CD1c-positive myeloid dendritic cell (primary cell): ENCODE results near the gene SEMA3D.

Experiments used
- DNase-seq: peaks from one replicate; pipeline ENCODE4 v3.0.0-alpha.2; 2016; ENCODE audit errors: extremely low spot score

SEMA3D gene

GRCh38 chr7:85186521-85187241, at the start of gene SEMA3D:
Gene SEMA3D, minus strand, starts transcription at chr7:85187056. Its CDS starts 65,165 bp downstream, at chr7:85121891.
- DNase-seq, result peak; percentile 30

GRCh38 chr7:85234730-85235129, 47.9 kb upstream of the SEMA3D start:
- DNase-seq, result no peak

GRCh38 chr7:85232068-85232467, 45.2 kb upstream of the SEMA3D start:
- no peak for DNase-seq

- no peak for DNase-seq
Observed at GRCh38 chr7:85230623-85231022, 43.8 kb upstream of the SEMA3D start.

- no peak for DNase-seq
Observed at GRCh38 chr7:85229544-85229943, 42.7 kb upstream of the SEMA3D start.

- DNase-seq, result no peak
Observed at GRCh38 chr7:85226361-85227085, 39.7 kb upstream of the SEMA3D start.

- DNase-seq, result no peak
Observed at GRCh38 chr7:85224171-85224570, 37.3 kb upstream of the SEMA3D start.

- no peak for DNase-seq
Observed at GRCh38 chr7:85222522-85222921, 35.7 kb upstream of the SEMA3D start.

- no peak for DNase-seq
Observed at GRCh38 chr7:85221796-85222195, 34.9 kb upstream of the SEMA3D start.

GRCh38 chr7:85220651-85221050, 33.8 kb upstream of the SEMA3D start:
- no peak for DNase-seq

- DNase-seq, result no peak
Observed at GRCh38 chr7:85220023-85220422, 33.2 kb upstream of the SEMA3D start.

- no peak for DNase-seq
Observed at GRCh38 chr7:85217085-85217484, 30.2 kb upstream of the SEMA3D start.

GRCh38 chr7:85215098-85215497, 28.2 kb upstream of the SEMA3D start:
- no peak for DNase-seq

GRCh38 chr7:85213500-85213899, 26.6 kb upstream of the SEMA3D start:
- no peak for DNase-seq

- no peak for DNase-seq
Observed at GRCh38 chr7:85205754-85206153, 18.9 kb upstream of the SEMA3D start.

- DNase-seq, result no peak
Observed at GRCh38 chr7:85204496-85204895, 17.6 kb upstream of the SEMA3D start.

- DNase-seq, result no peak
Observed at GRCh38 chr7:85204061-85204460, 17.2 kb upstream of the SEMA3D start.

- no peak for DNase-seq
Observed at GRCh38 chr7:85201209-85201608, 14.4 kb upstream of the SEMA3D start.

GRCh38 chr7:85196696-85197095, 9.8 kb upstream of the SEMA3D start:
- no peak for DNase-seq

- no peak for DNase-seq
Observed at GRCh38 chr7:85191383-85191782, 4.5 kb upstream of the SEMA3D start.

- DNase-seq, result no peak
Observed at GRCh38 chr7:85186083-85186520, 754 bp downstream of the SEMA3D start.

- peak; percentile 3 for DNase-seq
Observed at GRCh38 chr7:85185424-85186082, 1.3 kb downstream of the SEMA3D start.
